Stimulated activated CD4-positive, alpha-beta T cell treated with anti-CD3 and anti-CD28 coated beads, Interleukin-4, amount 100 ng/mL, for 24 hours (primary cell): ENCODE data around the gene RAPGEF1.

Source experiments
- DNase-seq: peaks from one replicate; pipeline ENCODE4 v3.0.0-alpha.2; 2020

Gene RAPGEF1

DNA sequence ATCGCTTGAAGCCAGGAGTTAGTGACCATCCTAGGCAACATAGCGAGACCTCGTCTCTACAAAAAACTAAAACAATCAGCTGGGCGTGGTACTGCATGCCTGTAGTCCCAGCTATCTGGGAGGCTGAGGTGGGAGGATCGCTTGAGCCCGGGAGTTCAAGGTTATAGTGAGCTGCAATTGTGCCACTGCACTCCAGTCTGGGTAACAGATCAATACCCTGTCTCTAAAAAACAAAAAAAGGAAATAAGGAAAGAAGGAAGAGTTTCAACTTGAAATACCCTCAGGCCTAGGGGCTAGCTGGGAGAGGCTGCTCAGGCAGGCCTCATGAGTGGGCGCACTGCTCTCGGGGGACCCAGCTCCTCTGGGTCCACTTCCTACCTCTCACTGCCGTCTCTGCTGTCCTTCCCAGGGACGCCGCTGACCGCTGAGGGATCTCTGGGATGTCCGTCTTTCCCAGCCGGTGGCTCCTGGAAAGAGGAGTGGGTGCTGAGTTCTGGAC, 138.1 kb downstream of the RAPGEF1 start:
- DNase-seq, result no peak

DNA sequence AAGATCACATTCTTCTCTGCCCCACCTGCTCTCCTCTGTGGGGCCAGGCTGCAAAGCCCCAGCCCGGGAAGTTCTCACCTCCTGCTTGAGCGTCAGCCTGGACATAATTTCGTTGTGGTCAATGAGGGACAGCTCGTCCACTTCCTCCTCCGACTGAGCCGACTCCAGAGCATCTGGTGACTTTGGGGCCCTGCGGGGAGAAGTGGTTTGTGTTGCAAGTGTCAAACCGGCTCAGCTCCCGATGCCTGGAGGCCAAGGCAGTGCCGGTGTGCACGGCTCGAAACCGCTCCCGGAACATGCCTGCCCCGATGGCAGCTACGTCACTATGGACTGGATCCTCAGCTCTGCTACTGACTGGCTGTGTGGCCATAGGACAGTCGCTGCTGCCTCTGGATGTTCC, 141.8 kb downstream of the RAPGEF1 start:
- no peak for DNase-seq

DNA sequence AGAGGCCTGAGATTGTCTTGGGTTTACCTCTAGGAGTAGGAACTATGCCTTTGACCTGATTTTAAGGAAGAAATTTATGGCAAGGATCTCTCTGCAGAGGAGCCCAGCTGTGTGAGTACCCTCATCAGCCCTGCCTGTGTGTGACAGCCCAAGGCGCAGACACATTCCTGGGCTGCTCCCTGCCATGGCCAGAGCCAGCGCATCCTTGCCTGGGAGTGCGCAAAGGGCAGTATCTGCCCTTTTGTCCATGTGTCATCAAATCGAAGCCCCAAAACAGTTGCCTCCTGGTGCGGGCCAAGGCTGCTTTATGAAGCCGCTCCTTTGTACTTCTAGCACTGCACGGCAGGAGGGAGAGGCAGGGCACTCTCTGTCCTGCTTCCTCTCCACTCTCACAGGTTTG, 142.6 kb downstream of the RAPGEF1 start:
- DNase-seq, result no peak

- no peak for DNase-seq
Measured at GRCh38 chr9:131596430-131596743, 143.5 kb downstream of the RAPGEF1 start.

DNA sequence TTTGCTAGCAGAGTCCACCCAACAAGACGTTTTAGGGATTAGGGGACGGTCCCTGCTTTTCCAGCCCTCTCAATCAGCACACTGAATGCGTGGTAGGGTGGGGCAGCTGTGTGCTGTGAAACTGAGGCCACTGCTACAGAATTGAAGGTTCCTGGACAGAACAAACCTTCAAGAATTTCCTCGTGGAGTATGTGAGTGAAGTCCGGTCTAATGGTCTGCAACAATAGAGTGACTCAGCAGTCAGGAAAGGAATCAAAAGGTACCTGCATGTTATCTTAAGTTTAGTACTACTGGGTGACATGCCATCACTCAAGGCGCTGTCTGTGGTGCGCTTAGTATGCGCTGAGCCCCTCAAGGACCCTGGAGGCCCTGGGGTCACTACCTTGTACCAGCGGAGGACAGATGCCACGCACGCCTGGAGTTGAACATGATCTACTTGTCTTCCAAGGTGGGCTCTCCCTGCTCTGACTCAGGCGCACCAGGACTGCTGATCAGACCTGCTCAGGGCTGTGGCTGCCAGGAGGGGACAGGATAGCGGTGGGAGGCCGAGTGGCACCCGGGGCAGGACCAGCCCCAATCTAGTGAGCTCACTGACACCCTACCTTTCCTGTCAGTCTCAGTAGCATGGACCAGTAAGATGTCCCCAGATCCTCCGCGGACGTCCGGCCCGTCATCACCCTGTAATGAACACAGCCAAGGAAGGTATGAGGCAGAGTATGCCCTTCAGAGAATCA, 144.0 kb downstream of the RAPGEF1 start:
- no peak for DNase-seq

DNA sequence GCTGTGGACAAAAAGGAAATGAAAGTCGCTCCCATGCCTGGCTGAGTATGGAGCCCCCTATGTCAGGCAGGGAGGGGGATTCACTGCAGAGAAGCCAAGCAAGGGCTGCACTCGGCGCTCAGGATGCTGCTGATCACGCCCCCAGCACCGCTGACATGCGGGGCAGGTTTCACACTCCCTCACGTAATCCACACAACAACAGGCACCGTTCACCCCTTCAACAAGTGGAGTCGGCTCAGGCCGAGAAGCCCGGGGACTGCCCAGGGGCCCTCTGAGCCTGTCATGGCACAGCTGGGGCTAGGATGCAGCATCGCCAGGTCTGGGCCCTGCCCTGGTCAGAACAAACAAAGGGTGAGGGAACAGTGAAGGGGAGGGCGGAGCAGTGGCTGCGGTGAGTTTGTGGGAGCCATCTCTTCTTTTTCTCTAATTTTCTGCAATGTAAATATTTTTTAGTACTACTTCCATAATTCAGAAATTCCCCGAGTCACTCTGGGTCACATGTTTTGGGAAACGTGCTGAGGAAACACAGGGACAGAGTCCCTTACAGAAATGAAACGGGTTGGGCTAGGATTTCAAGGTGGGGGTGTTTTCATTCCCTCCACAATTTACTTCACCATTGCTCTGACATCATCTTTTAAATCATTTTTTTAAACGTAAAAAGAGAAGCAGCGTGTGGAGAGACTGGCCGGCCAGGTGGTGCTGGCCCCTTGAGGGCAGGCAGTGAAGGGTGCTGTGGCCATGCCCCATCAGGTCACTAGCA, 144.8 kb downstream of the RAPGEF1 start:
- DNase-seq, result no peak

- DNase-seq, result no peak
Measured at GRCh38 chr9:131593936-131594665, 145.8 kb downstream of the RAPGEF1 start.

DNA sequence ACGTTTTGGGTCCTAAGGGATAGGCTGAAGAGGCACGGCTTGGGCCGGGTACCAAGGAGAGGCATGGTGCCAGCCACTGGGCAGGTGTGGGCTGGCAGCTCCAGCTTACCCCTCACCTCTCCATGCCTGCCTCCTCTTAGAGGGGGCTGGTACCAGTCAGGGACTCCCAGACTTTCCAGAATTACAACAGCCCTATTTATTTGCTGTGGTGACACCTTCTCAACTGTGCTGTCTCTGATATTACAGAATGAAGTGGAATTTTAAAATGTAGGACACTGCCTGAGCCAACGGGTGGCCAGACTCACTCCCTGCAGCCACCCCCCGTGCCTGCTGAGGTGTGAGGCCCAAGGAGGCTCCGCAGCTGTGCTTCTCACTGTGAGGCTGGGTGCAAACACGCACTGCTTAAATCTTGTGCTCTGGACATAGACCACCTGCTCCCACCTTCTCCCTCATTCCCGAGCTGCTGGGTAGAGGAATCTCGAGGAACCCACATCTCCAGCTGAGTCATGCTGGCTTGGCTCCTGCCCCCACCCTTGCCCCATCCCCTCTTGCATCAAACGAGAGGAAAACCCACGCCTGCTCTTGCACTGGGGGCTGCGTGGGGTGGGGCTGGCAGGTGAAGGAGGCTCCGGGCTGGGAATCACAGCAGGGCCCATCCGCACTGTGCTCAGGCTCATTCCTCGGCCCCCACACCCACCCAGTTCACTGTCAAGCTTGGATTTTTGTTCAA, 146.6 kb downstream of the RAPGEF1 start:
- no peak for DNase-seq

DNA sequence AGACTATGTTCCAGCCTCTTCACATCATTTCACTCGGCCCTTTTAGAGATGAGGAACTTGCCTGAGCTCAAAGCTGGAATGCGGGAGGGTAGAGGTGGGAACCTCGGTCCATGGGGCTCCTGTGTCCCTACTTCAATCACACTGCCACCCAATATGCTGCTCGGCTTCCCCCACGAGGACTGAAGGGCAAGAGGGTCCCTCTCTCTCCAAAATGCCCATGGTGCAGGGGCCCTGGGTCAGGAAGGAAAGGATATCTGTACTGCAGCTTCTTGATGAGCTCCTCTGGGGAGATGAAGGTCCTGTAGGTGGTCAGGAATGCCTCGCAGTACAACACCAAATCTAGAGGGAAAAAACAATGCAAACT, 148.0 kb downstream of the RAPGEF1 start:
- DNase-seq, result no peak

DNA sequence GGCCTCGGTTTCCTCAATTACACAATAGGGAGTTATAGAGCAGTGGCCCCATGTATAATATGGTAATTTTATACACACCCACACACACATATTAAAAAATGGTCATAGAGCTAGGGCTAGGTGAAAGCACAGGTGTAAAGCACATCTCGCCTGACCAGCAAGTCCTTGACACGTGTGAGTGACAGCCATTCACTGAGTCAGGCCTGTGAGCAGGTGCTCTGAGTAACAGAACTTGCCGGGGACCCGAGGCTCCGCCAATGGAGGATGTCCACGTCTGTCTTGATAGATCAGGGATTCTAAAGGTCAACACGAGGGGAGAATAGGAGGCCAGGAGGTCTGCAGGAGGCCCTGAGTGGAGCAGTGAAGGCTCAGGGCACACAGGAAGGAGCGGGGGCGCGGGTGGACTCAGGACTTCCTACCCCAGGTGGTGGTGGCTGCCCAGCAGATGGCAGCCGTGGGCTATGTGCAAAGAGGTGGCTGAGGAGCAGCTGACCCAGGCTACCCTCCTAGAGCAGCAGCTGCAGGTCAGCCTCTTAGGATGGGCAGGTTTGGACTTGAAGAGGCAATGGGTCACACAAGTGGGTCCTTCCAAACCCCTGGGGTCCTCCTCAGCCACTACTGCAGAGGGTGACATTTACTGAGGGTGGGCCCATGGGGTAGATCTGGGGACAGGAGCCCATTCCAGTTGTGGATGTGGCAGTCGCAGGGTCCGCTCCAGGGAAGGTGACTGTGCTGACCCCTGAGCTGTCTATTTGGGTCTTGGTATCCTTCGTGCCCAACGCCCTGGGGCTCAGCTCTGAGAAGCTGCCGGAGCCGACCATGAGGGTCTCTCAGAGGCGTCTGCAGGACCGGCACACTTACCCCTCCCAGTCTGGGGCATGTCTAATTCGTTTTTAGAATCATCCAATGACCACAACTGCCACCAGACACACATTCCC, 148.7 kb downstream of the RAPGEF1 start:
- peak; percentile 82 for DNase-seq

- DNase-seq, result no peak
Measured at GRCh38 chr9:131590449-131590848, 149.4 kb downstream of the RAPGEF1 start.

DNA sequence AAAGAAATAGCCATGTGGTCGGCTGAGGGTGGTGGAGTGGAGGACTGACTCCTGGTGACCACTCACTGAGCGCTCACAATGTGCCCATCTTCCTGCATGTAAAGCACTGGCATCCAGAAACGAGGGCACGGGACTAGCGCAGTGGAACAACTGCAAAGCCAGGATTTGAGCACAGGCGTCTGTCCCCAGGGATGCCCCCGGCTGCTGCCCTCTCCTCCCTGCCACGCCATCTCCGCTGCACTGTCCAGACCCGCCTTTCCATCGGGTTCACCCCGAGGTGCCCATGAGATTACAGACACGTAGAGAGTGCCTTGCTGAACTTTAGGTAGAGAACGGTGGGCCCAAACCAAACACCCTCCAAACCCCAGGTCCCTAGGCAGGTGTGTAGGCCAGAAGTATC, 149.9 kb downstream of the RAPGEF1 start:
- DNase-seq, result no peak

DNA sequence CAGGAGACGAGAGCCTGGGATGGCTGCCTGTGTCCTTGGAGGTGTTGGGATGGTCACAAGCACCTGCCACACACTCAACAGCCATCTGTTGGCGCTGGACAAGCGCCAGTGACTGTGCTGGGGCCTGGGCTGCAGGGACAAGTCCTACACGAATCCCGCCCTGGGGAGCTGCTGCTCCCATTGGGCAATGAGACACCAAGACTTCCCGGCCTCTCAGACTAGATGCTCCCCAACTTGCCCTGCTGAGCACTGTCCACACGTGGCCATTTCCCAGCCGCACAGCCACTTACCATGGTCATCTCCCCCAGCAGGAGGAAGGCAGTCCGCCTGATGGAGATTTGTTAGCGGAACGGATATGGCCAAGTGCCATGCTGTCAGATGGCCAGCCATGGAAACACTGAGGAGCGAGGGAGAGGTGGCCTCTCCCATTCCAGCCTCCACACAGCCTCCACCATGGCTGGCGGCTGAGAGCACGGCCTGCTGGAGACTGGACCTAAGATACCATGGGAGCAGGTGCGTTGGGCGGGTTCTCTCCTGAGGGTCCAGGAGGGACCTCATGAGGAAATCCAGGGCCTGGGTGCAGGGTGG, 150.7 kb downstream of the RAPGEF1 start:
- no peak for DNase-seq

DNA sequence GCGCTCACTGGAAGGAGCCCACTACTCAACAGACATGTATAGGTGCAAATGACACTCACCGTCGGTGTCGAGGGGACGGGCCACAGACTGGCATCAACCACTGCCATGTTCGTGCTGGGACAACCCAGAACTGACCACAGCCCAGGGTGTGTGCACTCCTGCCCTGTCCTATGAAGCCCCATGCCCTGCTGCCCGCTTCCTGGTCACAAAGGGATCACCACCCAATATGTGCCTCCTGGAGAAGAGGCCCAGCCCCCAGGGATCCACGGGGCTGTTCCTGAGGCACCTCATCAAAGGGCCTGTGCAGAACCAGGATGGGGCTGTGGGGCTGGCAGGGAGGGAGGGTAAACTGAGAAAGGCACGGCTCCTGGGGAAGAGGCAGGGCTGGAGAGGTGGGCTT, 151.5 kb downstream of the RAPGEF1 start:
- no peak for DNase-seq

- DNase-seq, result no peak
Measured at GRCh38 chr9:131587906-131588305, 152.0 kb downstream of the RAPGEF1 start.

- DNase-seq, result no peak
Measured at GRCh38 chr9:131587331-131587730, 152.5 kb downstream of the RAPGEF1 start.

DNA sequence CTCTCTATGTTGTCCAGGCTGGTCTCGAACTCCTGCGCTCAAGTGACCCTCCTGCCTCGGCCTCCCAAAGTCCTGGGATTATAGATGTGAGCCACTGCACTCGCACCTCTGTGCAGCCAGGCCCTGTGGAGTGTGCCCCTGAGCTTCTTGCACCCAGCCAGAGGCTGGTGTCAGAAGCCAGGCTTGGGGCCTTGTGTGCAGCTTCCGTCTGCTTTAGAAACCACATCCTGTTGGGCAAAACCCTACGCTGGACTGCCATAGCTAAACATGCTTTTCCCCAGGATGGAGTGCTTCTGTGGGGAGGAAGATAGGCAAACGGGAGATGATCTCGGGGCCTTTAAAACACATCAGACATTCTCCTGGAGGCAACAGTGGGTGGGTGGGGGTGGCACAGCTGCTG, 154.5 kb downstream of the RAPGEF1 start:
- DNase-seq, result peak; percentile 38

GRCh38 chr9:131584858-131585257, 155.0 kb downstream of the RAPGEF1 start:
- no peak for DNase-seq

DNA sequence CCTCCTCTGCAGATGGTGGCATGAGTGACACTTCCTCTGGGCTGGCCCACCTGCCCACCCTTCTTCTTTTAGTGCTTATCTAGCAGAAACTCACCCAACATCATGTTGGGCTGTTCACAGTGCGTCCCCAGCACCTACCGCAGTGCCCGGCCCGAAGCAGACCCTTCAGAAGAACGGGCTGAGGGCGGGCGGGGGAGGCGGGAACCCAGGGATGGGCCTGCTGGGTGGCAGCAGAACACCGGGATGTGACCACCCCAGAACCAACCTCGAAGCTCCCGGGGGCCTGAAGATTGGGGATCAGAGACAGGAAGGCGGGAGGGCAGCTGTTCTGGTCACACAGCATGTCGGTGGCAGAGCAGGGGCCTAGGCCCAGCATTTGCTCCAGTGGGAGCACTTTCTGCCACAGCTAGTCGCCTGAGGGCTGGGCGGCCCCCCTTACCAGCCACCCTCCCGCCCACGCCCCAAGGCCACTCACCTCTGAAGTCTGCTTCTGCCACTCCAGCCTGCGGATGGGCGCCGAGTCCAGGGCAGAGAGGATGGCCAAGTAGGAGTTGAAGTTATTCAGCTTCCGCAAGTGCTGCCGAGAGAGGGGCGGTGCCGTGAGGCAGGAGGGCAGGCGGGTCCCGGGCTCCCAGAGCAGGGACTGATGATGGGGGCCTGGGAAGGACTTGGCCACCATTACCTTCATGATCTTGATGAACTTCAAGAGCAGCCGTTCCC, 155.9 kb downstream of the RAPGEF1 start:
- no peak for DNase-seq

- DNase-seq, result no peak
Measured at GRCh38 chr9:131583337-131583645, 156.6 kb downstream of the RAPGEF1 start.
